Ishikawa (cell line): Measurements from ENCODE around the gene INO80D.

Experiments
- CEBPB ChIP-seq: IDR thresholded peaks from 2 replicates; pipeline ENCODE4 v1.6.1; 2012
- CREB1 ChIP-seq: IDR thresholded peaks from 2 replicates; pipeline ENCODE4 v1.6.1; 2012; ENCODE audit warnings: low read depth
- EGR1 ChIP-seq: IDR thresholded peaks from 2 replicates; pipeline ENCODE4 v1.6.1; 2012
- EP300 ChIP-seq: IDR thresholded peaks from 2 replicates; pipeline ENCODE4 v1.6.1; 2012; ENCODE audit warnings: borderline replicate concordance
- FOXM1 ChIP-seq: IDR thresholded peaks from 2 replicates; pipeline ENCODE4 v1.6.1; 2012; ENCODE audit warnings: low read depth, borderline replicate concordance
- NFIC ChIP-seq: IDR thresholded peaks from 2 replicates; pipeline ENCODE4 v1.6.1; 2012
- RAD21 ChIP-seq: IDR thresholded peaks from 2 replicates; pipeline ENCODE4 v1.6.1; 2012; ENCODE audit warnings: low read depth
- REST ChIP-seq: IDR thresholded peaks from 2 replicates; pipeline ENCODE4 v1.6.1; 2012; ENCODE audit warnings: low read depth, mild to moderate bottlenecking
- TAF1 ChIP-seq: IDR thresholded peaks from 2 replicates; pipeline ENCODE4 v1.6.1; 2012; ENCODE audit warnings: low read depth, mild to moderate bottlenecking
- TCF12 ChIP-seq: IDR thresholded peaks from 2 replicates; pipeline ENCODE4 v1.6.1; 2012; ENCODE audit warnings: low read depth
- TEAD4 ChIP-seq: IDR thresholded peaks from 2 replicates; pipeline ENCODE4 v1.6.1; 2012
- USF1 ChIP-seq: IDR thresholded peaks from 2 replicates; pipeline ENCODE4 v1.6.1; 2012
- YY1 ChIP-seq: IDR thresholded peaks from 2 replicates; pipeline ENCODE4 v1.6.1; 2012; ENCODE audit warnings: low read depth
- ZBTB7A ChIP-seq: IDR thresholded peaks from 2 replicates; pipeline ENCODE4 v1.6.1; 2012; ENCODE audit warnings: low read depth
- TF ChIP-seq, protein P1 (sequence below): IDR thresholded peaks from 2 replicates; pipeline ENCODE4 v1.6.1; 2012

The INO80D gene

GRCh38 chr2:205957452-205958154 is 128.4 kb downstream of the INO80D start:
- TF ChIP-seq REST (no peak), NFIC (no peak), TCF12 (no peak), CREB1 (no peak), USF1 (no peak), FOXM1 (no peak), EGR1 (no peak), CEBPB (no peak), ZBTB7A (no peak), RAD21 (no peak), YY1 (no peak), EP300 (no peak), TEAD4 (no peak)
- TF ChIP-seq, protein P1, sequence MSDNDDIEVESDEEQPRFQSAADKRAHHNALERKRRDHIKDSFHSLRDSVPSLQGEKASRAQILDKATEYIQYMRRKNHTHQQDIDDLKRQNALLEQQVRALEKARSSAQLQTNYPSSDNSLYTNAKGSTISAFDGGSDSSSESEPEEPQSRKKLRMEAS: no peak

- no peak for TF ChIP-seq ZBTB7A
- no peak for TF ChIP-seq REST
- no peak for TF ChIP-seq YY1
- no peak for TF ChIP-seq FOXM1
Measured at GRCh38 chr2:205954707-205955106, 131.3 kb downstream of the INO80D start.

DNA sequence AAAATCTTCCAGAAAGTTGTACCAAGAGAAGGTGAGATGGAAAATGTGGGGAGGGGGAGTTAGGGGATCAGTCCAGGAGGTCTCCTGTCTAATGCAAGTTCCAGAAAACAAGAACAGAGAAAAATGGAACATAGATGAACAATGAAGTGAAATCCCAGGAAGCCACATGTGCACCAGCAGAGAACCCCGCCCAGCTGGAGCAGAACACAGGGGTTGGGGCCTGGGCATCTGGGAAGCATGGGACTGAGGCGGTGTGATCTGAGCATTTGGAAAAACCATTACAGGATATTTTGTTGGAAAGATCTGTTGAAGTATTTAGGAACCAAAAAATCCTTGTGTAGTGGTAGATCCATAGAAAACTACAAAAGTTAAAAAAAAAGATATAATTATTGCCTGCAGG is 133.7 kb downstream of the INO80D start:
- TF ChIP-seq TEAD4 (no peak), EP300 (no peak), YY1 (no peak), RAD21 (no peak), EGR1 (no peak), TCF12 (no peak), ZBTB7A (no peak), FOXM1 (no peak), TAF1 (no peak), NFIC (no peak), REST (no peak), USF1 (no peak)
- TF ChIP-seq, protein P1: no peak

DNA sequence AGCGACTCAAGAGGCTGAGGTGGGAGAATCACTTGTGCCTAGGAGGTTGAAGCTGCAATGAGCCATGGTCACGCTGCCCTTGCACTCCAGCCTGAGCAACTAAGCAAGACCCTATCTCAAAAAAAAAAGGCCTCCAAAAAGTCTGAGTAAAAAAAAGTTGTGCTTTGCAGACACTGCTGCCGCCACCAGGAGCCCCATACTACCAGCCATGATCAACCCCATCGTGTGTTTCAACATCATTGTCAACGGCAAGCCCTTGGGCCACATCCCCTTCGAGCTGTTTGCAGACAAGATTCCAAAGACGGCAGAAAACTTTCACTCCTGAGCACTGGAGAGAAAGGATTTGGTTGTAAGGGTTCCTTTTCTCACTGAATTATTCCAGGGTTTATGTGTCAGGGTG is 137.1 kb downstream of the INO80D start:
- TF ChIP-seq RAD21 (no peak), YY1 (no peak), TEAD4 (no peak), REST (no peak), FOXM1 (no peak), TCF12 (no peak), CREB1 (no peak), USF1 (no peak), ZBTB7A (no peak), NFIC (no peak), TAF1 (no peak), EP300 (no peak), EGR1 (no peak)
- TF ChIP-seq, protein P1: no peak
